Activated CD4-positive, alpha-beta T cell treated with anti-CD3 and anti-CD28 coated beads, Interleukin-2, amount 50 U/mL, for 48 hours (primary cell): ENCODE measurements around the gene UGT1A5.
"Not testable (repeated sequence)": the region's sequence is repeated elsewhere in the genome, so short reads cannot be mapped to it uniquely, and the experiment has no call there.

Experiments used
- DNase-seq, 2 experiments: peaks; one replicate each; pipeline ENCODE4 v3.0.0-alpha.2; 2020

UGT1A5 gene

GRCh38 chr2:233746475-233747282, 34.0 kb downstream of the UGT1A5 start:
- no peak for DNase-seq

GRCh38 chr2:233747283-233747544, 34.5 kb downstream of the UGT1A5 start:
- DNase-seq = no peak

GRCh38 chr2:233750689-233751088, 38.0 kb downstream of the UGT1A5 start:
- DNase-seq = not testable (repeated sequence)

GRCh38 chr2:233751212-233752009, 38.7 kb downstream of the UGT1A5 start:
- not testable (repeated sequence) for DNase-seq

- DNase-seq = no peak
Observed at GRCh38 chr2:233754872-233755611, 42.3 kb downstream of the UGT1A5 start.

- no peak for DNase-seq
Observed at GRCh38 chr2:233756429-233757081, 43.8 kb downstream of the UGT1A5 start.

- no peak for DNase-seq
Observed at GRCh38 chr2:233758141-233758540, 45.4 kb downstream of the UGT1A5 start.

GRCh38 chr2:233758849-233759248, 46.1 kb downstream of the UGT1A5 start:
- no peak for DNase-seq

- no peak for DNase-seq
Observed at GRCh38 chr2:233760043-233760442, 47.3 kb downstream of the UGT1A5 start, which contains the start of gene UGT1A1. Gene UGT1A1 (plus strand): TSS chr2:233760270. CDS start chr2:233760288, 18 bp downstream.

GRCh38 chr2:233761040-233761769, 48.5 kb downstream of the UGT1A5 start:
- DNase-seq = no peak

- no peak for DNase-seq
Observed at GRCh38 chr2:233764264-233764663, 51.6 kb downstream of the UGT1A5 start.

GRCh38 chr2:233764761-233765160, 52.1 kb downstream of the UGT1A5 start:
- no peak for DNase-seq

- DNase-seq = no peak
Observed at GRCh38 chr2:233766416-233766815, 53.7 kb downstream of the UGT1A5 start.

- no peak for DNase-seq
Observed at GRCh38 chr2:233768076-233768475, 55.4 kb downstream of the UGT1A5 start.

GRCh38 chr2:233769260-233769659, 56.6 kb downstream of the UGT1A5 start:
- no peak for DNase-seq

GRCh38 chr2:233772153-233772552, 59.4 kb downstream of the UGT1A5 start:
- DNase-seq = no peak

- DNase-seq = no peak
Observed at GRCh38 chr2:233772583-233772982, 59.9 kb downstream of the UGT1A5 start.

- DNase-seq = no peak
Observed at GRCh38 chr2:233773854-233774253, 61.1 kb downstream of the UGT1A5 start.

GRCh38 chr2:233775414-233775813, 62.7 kb downstream of the UGT1A5 start:
- no peak for DNase-seq

- DNase-seq = no peak
Observed at GRCh38 chr2:233778030-233778429, 65.3 kb downstream of the UGT1A5 start, which contains the start of gene MROH2A. Gene MROH2A (plus strand): TSS chr2:233778330. CDS start chr2:233779359, 1,029 bp downstream.

- DNase-seq = no peak
Observed at GRCh38 chr2:233779722-233780121, 67.0 kb downstream of the UGT1A5 start.

GRCh38 chr2:233780771-233781170, 68.1 kb downstream of the UGT1A5 start:
- DNase-seq = no peak
